Keratinocyte (primary cell): ENCODE data around the gene GTF2H2C. TPM values are rescaled to one million over a fixed set of nuclear protein-coding genes. Genes with fewer than 3 reads are reported as not detected.

Experiments
- polyA plus RNA-seq, 5 experiments: library from polyadenylated mRNA; depleted of rRNA in 3 of 5; stranded (reverse) in 3 of 5; stranded (forward) in 1 of 5; unstranded in 1 of 5; fragments of >200 nt; gene quantifications; 1 replicate in 1 of 5; 2 replicates in 3 of 5; 3 replicates in 1 of 5; pipeline versions ENCODE4 v1.2.1 to v1.2.3, GENCODE V29; 2011 to 2012; ENCODE audit warnings: missing spikeins in 2 of 5, low read depth in 1 of 5, low replicate concordance in 1 of 5
- small RNA-seq, 3 experiments: library from RNA; depleted of rRNA; stranded (forward); fragments of <200 nt; gene quantifications; one replicate each; pipeline ENCODE3, GENCODE V24; 2012; ENCODE audit warnings: low read depth in 3 of 3, low replicate concordance in 1 of 3; ENCODE audit not compliant: insufficient read length in 3 of 3

The GTF2H2C gene
- polyA plus RNA-seq, 1 donor (not counting 4 experiments of a cell fraction or from before 2014, with no cell fraction given), result 37.3 TPM

Small RNAs within 50 kb of the gene (small RNA-seq; reads per million reads assigned to genes)
- 0 reads per million in 3 experiments for gene RNU6-724P

Other genes starting within 250 kb of the GTF2H2C start
- gene CCDC125, start 227.4 kb upstream of the GTF2H2C start, polyA plus RNA-seq, result 3.8 to 6.3 TPM (median 3.9 TPM) in 3 replicates
- gene AK6, start 190.7 kb upstream of the GTF2H2C start, polyA plus RNA-seq, result 21.3 to 60.3 TPM (median 27.3 TPM) in 3 replicates
- 167 to 237 TPM (median 187 TPM) in 3 replicates for gene TAF9, start 190.7 kb upstream of the GTF2H2C start, polyA plus RNA-seq
- 13.4 to 23.0 TPM (median 22.8 TPM) in 3 replicates for gene RAD17, start 190.4 kb upstream of the GTF2H2C start, polyA plus RNA-seq
- 16.7 to 20.2 TPM (median 17.6 TPM) in 3 replicates for gene MARVELD2, start 145.1 kb upstream of the GTF2H2C start, polyA plus RNA-seq
- 3.5 to 4.6 TPM (median 4.6 TPM) in 3 replicates for gene OCLN, start 67.4 kb upstream of the GTF2H2C start, polyA plus RNA-seq